Measurements from ENCODE around the gene ABR. TPM values are rescaled to one million over a fixed set of nuclear protein-coding genes. Genes with fewer than 3 reads are reported as not detected.

Gene ABR
- polyA plus RNA-seq (2011; rRNA removed): 62.5 and 70.9 TPM in 2 replicates
- 128 and 131 TPM in 2 replicates for polyA plus RNA-seq (2012; cell fraction: cytosol; rRNA removed)
- 168 and 237 TPM in 2 replicates for polyA plus RNA-seq (2012; cell fraction: nucleus; rRNA removed)
- 68.8 to 78.0 TPM (median 73.8 TPM) in 3 replicates for polyA plus RNA-seq (2017; fragmentation: RNase III; extraction: RNeasy Plus Mini Kit Qiagen cat#74134 plus additional on column Dnase treatment)
- polyA minus RNA-seq (2011; rRNA and poly(A)+ RNA removed): 103 and 133 TPM in 2 replicates

GRCh38 chr17:1179818-1180742 is at the start of gene ABR:
Gene ABR (minus strand): TSS chr17:1179981. CDS start chr17:1179727, 254 bp downstream.
- ChIA-PET POLR2A (interaction anchor here (0.5 kb wide), 1 partner anchor 33 kb away, joined by 3 read pairs; no protein-coding TSS in a partner anchor), CTCF (interaction anchor here (0.5 to 15.7 kb wide), 5 partner anchors 8 to 623 kb away, joined by 3 to 324 read pairs (median 37); no protein-coding TSS in a partner anchor)
- Histone ChIP-seq H3K4me2 (peak within 1 kb of the TSS; percentile 100), H3K27ac (peak within 1 kb of the TSS; percentile 80 to 91), H3K4me1 (peaks cover 6% of the 10 kb centered on the region; the same call in 1 of the 3 replicates), H3K9me3 (no peaks in the 10 kb centered on the region), H3K4me3 (peak within 1 kb of the TSS; percentile 86)
- WGBS (ENCODE audit: missing lambda C conversion rate): 57% methylated on average over 37 of the region's 98 CpGs
- TF ChIP-seq NFE2L2 (conservative IDR thresholded peaks at IDR 0.05; ENCODE audit: low read length): no peak
- TF ChIP-seq SMC3 (IDR thresholded peaks at IDR 0.05): no peak
- no peak for TF ChIP-seq HOXA7 (CRISPR knock-in tag; IDR thresholded peaks at IDR 0.05)
- TF ChIP-seq FOSL2 (IDR thresholded peaks at IDR 0.05): no peak
- TF ChIP-seq FOSL2 (CRISPR knock-in tag; IDR thresholded peaks at IDR 0.05): no peak
- no peak for TF ChIP-seq EHF (CRISPR knock-in tag; IDR thresholded peaks at IDR 0.05)
- TF ChIP-seq CTCF (IDR thresholded peaks at IDR 0.05): no peak
- TF ChIP-seq RFX5 (IDR thresholded peaks at IDR 0.05): no peak
- no peak for TF ChIP-seq CEBPB (IDR thresholded peaks at IDR 0.05)
- no peak for TF ChIP-seq ESRRA (IDR thresholded peaks at IDR 0.05; ENCODE audit: borderline replicate concordance, low read length)
- no peak for TF ChIP-seq CBX2 (IDR thresholded peaks at IDR 0.05; ENCODE audit: borderline replicate concordance, low read depth)
- no peak for TF ChIP-seq HOXB13 (CRISPR knock-in tag; IDR thresholded peaks at IDR 0.05; ENCODE audit: low read depth)
- TF ChIP-seq, protein P1, sequence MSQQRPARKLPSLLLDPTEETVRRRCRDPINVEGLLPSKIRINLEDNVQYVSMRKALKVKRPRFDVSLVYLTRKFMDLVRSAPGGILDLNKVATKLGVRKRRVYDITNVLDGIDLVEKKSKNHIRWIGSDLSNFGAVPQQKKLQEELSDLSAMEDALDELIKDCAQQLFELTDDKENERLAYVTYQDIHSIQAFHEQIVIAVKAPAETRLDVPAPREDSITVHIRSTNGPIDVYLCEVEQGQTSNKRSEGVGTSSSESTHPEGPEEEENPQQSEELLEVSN (IDR thresholded peaks at IDR 0.05; ENCODE audit: borderline replicate concordance, low read depth): no peak
- FAIRE-seq (no peak), ATAC-seq (peak; percentile 25 to 43; a peak in 5 of 6 replicates), DNase-seq (ENCODE audit: low read depth in 1 of 2, low spot score in 1 of 2) (no peak)

DNA sequence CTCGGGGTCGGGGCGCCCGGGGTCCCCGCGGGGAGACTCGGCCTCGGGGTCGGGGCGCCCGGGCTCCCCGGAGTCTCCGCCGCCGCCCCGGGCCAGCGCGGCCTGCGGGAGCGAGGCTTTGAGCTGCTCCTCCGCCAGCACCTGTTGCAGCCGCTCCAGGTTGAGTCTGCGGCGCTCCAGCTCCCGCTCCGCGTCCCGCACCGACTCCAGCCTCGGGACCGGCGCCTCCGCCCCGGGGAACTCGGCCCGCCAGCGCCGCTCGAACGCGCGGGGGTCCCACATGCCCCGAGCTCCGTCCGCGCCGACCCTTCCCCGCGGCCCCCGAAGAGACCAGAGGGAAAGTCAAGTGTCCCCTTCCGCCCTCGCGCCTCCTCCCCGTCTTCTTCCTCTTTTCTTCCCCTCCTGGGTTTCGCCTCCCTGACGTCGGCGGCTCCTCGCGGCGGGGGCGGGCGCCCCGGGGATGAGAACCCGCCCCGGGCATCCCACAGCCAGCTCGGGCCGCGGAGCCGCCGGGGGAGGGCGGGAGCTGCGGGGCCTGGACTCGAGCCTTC is 49.6 kb upstream of the ABR start:
- no peak for FAIRE-seq
- H3K4me1 ChIP-seq: peaks cover 22% of the 10 kb centered on the region
- ATAC-seq: peak; percentile 58 to 66
- no peak for TF ChIP-seq CHD4 (IDR thresholded peaks at IDR 0.05; ENCODE audit: borderline replicate concordance)
- TF ChIP-seq POLR2A (IDR thresholded peaks at IDR 0.05; ENCODE audit: low read length): peak; percentile 34
- TF ChIP-seq PHF8 (IDR thresholded peaks at IDR 0.05; ENCODE audit: borderline replicate concordance, low read depth): 0 out of 2 replicates have a peak, but pooled peaks have one; percentile 24
- ChIA-PET POLR2A (interaction anchor here (1.6 kb wide), 1 partner anchor 24 kb away, joined by 6 read pairs; no protein-coding TSS in a partner anchor), CTCF (interaction anchor here (0.7 to 3.0 kb wide), 9 partner anchors 13 to 193 kb away, joined by 3 to 16 read pairs (median 7); no protein-coding TSS in a partner anchor)
- peak in 1 of 2 experiments; percentile 78 for DNase-seq (ENCODE audit: low read depth in 1 of 2, low spot score in 1 of 2)
- 2% methylated on average over 18 of the region's 74 CpGs for WGBS (ENCODE audit: missing lambda C conversion rate)
- peak overlapping the region; percentile 65 to 84 for H3K27ac ChIP-seq
- peak overlapping the region; percentile 77 for H3K4me3 ChIP-seq
- peak overlapping the region; percentile 98 for H3K4me2 ChIP-seq
- H3K9me3 ChIP-seq: no peaks in the 10 kb centered on the region

GRCh38 chr17:1228781-1229348 is 49.1 kb upstream of the ABR start:
- POLR2A ChIA-PET: interaction anchor here (0.6 to 1.6 kb wide), 2 partner anchors 25 to 118 kb away, joined by 3 to 6 read pairs; no protein-coding TSS in a partner anchor
- no peaks in the 10 kb centered on the region for H3K9me3 ChIP-seq
- peak overlapping the region; percentile 98 for H3K4me2 ChIP-seq
- H3K4me3 ChIP-seq: peak overlapping the region; percentile 77
- H3K27ac ChIP-seq: peak overlapping the region; percentile 65 to 84
- ATAC-seq (peak in 1 of 2 experiments; percentile 31; a peak in 3 of 6 replicates), FAIRE-seq (no peak), DNase-seq (ENCODE audit: low read depth in 1 of 2, low spot score in 1 of 2) (no peak)
- WGBS (ENCODE audit: missing lambda C conversion rate): 6% methylated on average over 27 of the region's 79 CpGs
- peaks cover 22% of the 10 kb centered on the region for H3K4me1 ChIP-seq
- CTCF ChIA-PET: interaction anchor here (0.6 to 3.0 kb wide), 10 partner anchors 12 to 1099 kb away, joined by 3 to 16 read pairs (median 6); no protein-coding TSS in a partner anchor
- TF ChIP-seq ESRRA (IDR thresholded peaks at IDR 0.05; ENCODE audit: borderline replicate concordance, low read length) (no peak), PHF8 (IDR thresholded peaks at IDR 0.05; ENCODE audit: borderline replicate concordance, low read depth) (no peak), RNF2 (IDR thresholded peaks at IDR 0.05; ENCODE audit: borderline replicate concordance, low read depth) (peak; percentile 52; the same call in 1 of the 2 replicates)
